GM19395 (cell line): Measurements from ENCODE around the gene TRABD2A.

Experiments used
- ATAC-seq: cut with Tn5 transposase; IDR thresholded peaks from one replicate; pipeline ENCODE4 v1.9.1; 2021; ENCODE audit warnings: mild to moderate bottlenecking, moderate library complexity; ENCODE audit not compliant: unreplicated experiment

TRABD2A gene

DNA sequence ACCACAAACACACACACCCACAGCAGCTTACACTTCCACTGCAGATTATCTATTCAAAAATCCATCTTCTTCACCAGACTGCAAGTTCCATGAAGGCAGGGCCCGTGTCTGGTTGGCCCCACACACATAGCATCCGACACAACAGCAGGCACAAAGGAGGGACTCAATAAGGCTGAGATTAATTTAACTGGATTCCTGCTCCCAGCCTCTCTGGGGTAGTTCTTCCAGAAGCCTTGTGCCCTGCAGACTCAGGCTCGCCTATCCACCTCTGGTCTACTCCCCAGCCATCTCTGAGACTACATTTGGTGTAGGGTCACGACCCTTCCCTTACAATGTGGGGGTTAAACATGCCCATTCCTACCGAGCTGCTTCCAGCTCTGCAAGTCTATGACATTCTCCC, 57.7 kb downstream of the TRABD2A start:
- no peak for ATAC-seq

DNA sequence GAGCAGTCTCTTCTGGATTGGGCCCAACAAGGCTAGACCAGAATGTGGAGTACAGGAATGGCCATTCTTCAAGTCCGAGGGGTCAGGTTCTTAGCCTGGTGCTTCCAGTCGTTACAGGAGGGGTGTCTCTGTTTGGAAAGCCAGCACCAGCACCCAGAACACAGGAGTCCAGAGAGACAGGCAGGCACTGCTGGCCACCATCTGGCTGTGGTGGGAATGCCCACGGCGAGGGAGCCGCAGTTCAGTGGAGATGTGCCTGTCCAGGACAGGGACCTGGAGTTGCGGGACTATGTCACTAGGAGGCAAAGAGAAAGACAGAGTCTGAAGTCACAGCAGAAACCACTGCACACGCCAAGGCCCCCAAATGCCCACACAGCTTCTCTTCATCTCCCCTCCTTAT, 59.1 kb downstream of the TRABD2A start:
- no peak for ATAC-seq

DNA sequence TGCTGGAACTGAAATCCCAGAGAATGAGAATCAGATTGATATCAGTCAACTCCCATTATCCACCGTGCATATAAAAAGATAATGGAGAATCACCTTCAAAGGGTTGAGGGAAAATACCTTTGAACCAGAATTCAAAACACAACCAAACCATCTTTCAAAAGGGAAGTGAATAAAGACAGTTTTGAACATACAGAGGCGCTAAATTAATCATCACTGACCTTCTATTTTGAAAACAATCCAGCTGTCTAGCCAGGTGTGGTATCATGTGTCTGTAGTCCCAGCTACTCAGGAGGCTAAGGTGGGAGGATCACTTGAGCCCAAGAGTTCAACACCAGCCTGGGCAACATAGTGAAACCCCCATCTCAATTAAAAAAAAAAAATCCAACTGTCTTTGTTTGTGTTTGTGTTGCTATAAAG, 63.6 kb downstream of the TRABD2A start:
- ATAC-seq, result peak; percentile 94

DNA sequence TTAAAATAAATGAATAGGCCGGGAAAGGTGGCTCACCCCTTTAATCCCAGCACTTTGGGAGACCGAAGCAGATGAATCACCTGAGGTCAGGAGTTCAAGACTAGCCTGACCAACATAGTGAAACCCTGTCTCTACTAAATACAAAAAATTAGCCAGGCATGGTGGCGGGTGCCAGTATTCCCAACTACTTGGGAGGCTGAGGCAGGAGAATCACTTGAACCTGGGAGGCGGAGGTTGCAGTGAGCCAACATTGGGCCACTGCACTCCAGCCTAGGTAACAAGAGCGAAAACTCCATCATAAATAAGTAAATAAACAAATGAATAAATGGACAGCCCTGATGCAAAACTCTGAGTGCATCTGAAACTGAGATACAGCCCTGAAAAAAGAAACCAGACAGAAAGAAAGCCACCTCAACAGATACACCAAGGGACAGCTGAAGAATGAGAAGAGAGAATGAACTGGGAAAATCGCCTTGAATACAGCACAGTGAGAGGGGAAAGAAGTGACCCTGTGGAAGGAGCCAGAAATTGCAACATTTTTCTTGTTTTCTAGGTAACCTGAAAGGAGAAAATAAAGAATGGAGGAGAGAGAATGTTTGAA, 64.4 kb downstream of the TRABD2A start:
- ATAC-seq, result peak; percentile 77

DNA sequence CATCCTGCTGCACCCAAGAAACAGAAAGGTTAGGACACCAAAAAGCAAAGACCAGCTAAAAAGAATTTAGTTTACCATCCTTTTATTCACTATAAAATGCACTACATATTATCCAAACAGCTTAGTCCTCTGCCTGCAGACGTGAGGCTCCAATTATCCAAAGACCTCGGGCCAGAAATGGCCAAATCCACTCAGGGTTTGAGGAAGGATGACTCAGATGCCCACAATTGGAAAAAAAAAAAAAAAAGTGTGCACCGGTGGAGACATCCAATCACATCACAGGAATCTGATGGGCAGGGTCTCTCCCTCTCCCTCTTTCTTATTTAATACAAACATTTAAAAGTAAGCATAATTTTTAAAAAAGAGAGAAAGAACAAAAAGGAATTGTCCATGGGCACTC, 65.7 kb downstream of the TRABD2A start:
- no peak for ATAC-seq

DNA sequence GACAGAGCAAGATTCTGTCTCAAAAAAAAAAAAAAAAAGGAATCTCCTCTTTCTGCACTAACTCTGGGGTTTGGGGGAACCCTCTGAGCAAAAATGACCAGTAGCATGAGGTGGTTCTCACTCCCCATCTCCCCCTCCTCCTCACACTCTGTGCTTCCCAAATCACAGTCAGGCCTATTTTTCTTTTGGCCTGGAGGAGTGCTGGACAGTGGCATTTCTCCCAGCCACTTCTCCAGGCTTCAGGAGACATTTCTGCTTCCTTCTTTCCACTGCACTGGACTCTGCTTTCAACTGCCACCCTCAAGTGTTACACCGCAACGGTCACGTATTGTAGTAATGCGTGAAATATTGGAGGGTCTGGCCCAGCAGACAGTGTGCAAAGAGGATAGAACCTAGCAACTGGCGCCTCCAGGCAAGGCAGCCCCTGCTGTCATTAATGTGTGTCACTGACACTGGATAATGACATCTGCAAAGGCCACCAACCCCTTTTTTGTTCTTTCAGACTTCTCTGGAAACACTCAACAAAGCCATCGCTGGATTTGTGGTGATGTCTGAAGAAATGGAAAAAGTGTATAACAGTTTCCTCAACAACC, 68.9 kb downstream of the TRABD2A start:
- ATAC-seq, result no peak

DNA sequence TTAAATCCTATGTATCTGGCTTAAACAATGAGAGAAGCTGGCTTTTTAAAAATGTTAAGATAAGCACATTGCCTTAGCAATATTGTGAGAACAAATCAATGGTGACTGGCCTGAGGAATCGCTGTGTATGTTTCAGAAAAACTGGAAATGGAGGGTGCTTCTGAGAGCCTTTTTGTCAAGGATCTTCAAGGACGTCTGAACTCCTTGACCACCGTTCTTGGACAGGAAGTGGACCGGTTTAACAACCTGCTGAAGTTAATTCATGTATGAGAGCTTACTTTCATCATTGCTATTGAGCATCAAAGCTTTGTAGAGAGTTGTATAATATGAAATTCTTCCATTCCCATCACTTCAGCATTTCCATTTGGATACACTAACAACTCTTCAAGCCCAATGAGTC, 72.6 kb downstream of the TRABD2A start:
- ATAC-seq, result no peak

DNA sequence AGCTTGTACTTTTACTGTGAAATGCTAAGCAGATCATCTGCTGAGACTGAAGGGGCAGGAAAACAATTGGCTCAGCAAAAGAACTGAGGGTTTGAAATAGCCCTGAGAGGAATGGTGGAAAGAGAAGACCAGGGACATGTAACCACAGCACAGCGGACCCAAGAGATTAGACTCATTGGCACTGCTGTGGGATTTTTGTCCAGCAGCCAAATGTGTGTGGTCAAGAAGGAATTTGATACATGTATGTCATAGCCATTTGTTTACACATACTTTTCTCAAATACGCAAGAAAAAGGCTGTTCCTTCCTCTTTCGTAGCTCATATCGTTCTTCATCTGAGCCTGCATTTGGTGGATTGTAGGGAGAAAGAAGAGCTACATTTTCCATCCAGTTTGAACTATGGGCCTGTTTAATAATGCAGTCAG, 73.8 kb downstream of the TRABD2A start:
- no peak for ATAC-seq

DNA sequence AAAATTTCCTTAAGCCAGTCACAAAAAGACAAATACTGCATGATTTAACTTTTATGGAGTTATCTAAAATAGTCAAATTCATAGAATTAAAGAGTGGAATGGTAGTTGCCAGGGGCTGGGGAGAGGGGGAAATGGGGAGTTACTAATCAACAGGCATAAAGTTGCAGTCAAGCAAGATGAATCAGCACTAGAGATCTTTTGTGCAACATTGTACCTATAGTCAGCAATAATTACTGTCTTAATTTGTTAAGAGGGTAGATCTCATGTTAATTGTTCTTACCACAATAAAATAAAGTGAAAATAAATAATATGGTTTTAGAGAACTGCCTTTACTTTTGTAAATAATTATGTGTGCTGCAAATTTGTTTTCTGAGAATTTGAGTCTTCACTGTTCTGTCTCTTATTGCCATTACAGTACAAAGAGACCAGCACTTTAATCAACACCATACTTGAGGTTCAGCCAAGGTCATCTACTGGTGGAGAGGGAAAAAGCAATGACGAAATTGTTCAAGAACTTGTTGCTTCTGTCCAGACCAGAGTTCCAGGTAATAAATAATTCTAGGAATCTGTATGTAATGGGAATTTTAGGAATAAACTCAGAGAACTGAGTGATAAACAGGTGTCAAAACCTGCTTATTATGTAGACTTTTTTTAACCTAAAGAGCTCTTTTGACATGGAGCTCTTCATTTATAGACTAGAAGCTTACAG, 75.5 kb downstream of the TRABD2A start:
- ATAC-seq, result no peak

DNA sequence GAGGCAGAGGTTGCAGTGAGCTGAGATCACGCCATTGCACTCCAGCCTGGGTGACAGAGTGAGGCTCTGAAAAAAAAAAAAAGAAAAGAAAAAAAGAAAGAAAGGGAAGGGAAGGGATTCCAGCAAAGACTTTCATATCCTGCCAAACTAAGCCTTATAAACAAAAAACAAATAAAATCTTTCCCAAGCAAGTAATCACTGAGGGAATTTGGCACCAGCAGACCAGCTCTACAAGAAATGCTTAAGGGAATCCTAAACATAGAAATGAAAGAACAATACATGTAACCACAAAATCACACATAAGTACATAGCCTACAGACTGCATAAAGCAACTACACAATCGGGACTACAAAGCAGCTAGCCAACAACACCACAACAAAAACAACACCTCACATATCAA, 79.1 kb downstream of the TRABD2A start:
- ATAC-seq, result no peak

DNA sequence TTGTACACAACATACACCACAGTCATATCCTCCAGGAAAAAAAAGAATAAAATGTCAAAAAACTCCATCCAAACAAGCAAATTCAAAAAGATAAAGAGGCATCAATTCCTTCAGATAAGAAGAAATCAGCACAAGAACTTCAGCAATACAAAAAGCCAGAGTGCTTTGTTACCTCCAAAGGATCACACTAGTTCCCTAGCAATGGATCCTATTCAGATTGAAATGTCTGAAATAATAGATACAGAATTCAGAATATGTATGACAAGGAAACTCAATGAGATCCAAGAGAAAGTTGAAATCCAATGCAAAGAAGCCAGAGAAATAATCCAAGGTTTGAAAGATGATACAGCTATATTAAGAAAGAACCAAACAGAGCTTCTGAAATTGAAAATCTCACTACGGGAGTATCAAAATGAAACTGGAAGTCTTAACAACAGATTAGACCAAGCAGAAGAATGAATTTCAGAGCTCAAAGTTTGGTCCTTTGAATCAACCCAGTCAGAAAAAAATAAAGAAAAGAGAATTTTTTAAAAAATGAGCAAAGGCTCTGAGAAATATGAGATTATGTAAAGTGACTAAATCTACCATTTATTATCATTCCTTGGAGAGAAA, 80.6 kb downstream of the TRABD2A start:
- ATAC-seq, result peak; percentile 91

DNA sequence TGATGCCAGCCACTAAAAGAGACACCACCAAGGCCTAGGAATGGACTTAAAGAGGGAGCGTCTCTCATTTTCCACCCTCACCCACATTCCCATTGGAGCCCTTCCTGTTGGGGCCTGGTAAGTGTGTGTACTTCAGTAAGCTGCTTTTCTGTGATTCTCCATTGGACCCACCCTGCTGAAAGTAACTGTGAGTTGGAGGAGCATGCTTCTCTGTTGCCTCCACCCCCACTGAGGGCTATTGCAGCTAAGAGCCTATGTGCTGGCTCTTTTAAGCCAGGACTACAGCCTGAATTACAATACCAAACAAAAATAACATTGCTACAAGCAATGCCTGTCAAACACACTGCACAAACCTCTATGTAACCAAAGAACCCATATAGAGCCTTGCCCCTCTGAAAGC, 81.1 kb downstream of the TRABD2A start:
- peak; percentile 14 for ATAC-seq

DNA sequence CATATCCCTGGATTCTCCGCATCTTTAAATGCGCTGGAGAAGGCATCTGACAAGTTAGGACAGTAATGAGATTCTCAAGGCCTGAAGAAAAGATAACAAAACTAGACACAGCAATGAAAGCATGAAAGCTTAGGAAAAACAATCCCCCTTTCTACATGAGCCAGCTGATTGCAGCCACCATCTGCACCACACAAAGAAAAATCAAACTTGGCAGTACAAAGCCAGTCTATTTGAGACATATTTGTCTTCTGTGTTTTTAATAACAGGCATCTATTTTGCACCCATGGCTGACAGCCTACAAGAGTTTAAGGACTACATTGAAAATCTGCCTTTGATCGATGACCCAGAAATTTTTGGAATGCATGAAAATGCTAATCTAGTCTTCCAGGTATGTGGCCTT, 83.6 kb downstream of the TRABD2A start:
- ATAC-seq, result no peak

DNA sequence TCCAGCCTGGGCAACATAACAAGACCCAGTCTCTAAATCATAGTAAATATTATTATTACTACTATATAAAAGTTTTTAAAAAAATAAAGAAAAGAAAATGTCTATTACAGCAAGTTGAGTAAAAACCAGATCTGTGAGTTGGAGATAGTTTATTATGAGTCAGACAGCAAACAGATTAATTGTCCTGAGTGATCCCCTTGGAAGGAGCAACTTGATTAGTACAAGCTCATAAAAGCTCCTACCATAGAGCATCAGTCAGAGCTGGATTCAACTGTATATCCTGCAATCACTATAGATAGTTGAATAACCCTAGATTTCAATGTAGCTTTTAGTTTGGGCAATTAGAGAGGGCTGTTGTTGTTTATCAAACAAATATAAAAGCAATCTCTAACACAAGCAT, 84.1 kb downstream of the TRABD2A start:
- ATAC-seq, result no peak

DNA sequence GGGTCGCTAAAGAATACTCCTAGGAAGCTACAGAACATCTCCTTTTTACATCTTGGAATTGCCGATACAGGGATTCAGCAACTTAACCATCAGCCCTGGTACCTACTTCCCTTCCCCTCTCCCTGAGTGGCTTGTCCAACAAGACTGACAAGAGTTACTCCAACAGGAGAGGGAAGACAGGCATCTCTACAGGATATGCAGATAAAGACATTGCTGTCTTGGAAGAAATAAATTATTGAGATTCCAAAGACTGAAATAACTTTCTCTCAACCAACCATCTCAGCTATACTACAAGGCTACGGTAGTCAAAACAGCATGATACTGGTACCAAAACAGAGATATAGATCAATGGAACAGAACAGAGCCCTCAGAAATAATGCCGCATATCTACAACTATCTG, 87.2 kb downstream of the TRABD2A start:
- ATAC-seq, result no peak

DNA sequence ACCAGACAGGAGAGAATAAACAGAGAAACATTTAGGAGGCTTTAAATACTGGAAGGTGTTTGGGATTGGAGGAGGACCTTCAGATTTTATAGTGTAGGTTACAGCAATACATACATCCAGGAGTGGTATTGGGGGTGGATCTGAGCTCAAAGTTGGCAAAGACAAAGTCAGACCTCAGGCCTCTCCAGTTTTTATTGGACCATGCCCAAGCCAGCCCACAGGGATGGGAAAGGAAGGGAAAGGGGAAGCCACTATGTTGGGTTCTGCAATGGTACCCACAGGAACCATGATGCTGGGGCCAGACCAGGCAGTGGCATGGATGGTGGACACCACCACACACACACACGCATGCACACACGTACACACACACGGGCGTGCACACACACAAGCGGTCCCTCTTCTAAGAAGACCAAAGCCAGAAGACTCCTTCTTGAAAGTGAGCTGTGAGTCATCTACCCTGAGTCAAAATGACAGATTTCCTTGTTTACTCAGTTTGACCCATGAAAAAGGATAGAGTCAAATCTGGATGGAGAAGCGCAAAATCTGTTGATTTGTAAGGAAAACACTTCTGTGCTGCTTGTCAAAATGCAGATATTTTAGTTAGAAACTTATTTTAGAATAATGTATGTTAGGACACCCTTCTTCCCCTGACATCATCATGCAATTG, 87.9 kb downstream of the TRABD2A start:
- ATAC-seq, result no peak

DNA sequence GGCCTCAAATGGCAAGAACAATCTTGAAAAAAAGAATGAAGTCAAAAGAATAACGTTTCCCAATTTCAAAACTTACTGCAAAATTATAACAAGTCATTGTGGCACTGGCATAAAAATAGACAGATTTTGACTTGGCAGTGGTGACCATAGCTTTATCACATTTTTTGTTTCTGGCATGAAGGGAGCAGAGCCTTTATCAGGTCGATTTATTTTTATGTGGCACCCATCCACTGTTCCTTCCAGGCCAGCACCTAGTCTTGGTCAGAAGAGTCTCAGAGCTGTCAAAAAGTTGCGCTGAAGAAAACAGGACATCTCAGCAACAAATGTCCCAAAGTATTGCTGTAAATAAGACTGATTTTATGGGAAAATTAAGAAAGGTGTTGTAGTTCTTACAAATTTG, 92.4 kb downstream of the TRABD2A start:
- no peak for ATAC-seq

DNA sequence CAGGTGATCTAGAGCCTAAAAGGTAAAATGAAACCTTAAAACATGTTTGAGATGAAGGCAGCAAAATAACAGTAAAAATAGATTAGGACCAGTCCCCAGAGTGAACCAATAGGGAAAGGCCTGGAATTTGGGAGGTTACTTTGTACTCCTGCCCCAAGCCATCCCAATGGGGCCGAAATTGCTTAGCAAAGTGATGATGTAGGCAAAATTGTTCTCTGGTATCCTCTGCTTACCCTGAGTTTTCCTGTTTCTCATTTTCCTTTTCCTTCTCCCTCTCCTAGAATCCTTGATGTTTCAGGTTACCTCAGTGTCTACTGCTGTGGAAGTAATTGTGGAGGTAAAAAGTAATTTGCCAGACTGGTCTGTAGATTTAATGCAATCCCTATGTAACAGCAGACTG, 92.9 kb downstream of the TRABD2A start:
- ATAC-seq, result no peak

DNA sequence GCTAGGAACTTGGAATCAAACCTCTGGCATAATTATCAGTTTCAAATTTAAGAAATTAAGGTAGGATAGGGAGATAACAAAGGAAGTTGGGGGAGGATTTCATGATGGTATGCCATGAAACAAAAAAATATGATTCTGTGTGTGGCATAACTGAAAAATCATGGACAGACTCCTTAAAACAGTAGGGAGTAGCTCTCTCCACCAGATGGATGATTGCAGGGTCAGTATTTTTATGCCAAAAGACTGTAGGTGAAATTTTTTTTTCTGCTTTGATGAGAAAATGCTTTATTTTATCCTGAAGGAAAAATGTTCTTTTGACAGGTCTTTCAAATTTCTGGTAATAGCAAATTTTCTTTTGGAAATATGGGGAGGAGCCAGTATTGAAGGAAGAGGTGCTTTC, 94.3 kb downstream of the TRABD2A start:
- no peak for ATAC-seq

DNA sequence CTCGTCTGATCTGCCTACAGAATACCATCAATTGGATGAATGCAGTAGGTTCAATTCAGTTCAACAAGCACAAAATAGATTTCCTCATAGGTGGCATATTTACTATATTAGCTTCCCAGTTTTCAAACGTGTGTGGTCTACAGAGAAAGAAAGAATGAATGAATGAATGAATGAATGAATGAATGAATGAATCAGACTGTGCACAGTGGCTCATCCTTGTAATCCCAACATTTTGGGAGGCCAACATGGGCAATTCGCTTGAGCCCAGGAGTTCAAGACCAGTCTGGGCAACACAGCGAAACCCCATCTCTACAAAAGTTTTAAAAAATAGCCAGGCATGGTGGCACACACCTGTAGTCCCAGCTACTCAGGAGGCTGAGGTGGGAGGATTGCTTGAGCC, 94.9 kb downstream of the TRABD2A start:
- ATAC-seq, result no peak

DNA sequence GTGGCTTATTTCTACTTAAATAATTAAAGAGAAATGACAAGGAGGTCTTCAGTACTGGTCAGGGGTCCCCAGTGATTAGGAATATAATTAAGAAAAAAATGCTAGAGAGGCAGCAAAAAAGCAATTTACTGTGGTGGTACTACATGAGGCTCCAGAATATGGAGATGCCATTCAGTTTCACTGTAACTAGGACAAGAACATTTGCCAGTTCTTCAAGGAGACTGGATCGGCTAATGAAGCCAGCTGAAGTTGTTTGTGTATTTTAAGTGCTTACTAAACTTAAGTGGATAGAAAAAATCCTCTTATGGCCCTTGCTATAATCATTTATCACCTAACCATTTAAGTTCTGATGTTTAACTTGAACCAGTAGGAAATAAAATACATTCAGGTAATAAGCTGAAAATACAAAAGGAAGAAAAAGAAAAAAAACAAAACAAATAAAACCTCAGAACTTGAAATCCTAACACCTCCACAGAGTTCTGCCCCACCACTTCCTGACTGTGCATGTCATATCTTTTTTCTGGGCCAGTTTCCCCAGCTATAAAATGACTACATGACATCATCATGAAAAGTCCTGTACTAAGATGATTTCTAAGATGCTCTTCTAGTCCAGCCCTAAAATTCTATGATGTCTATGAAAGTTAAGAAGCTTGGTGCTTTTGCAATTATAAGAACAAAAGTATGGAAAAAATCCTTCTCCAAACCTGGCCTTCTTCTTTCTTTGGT, 98.0 kb downstream of the TRABD2A start:
- no peak for ATAC-seq
